GM23338 (cell line): Measurements from ENCODE around the gene SLC26A1. TPM values are rescaled to one million over a fixed set of nuclear protein-coding genes. Genes with fewer than 3 reads are reported as not detected.

Source experiments
- ATAC-seq: fragments of 200-7000 bp; cut with Tn5 transposase; 3 replicates; pipeline ENCODE4 v1.9.1; 2020
- DNase-seq: peaks from one replicate; pipeline ENCODE4 v3.0.0-alpha.2; 2015; ENCODE audit warnings: low spot score
- H2AFZ ChIP-seq: fragments of 200-600 bp; sonication (generic); 2 replicates; pipeline ENCODE4 v1.8.0; 2016; ENCODE audit warnings: antibody characterized with exemption, mild to moderate bottlenecking, moderate library complexity
- H3F3A ChIP-seq: fragments of 200-600 bp; sonication (generic); replicated peaks from 2 replicates; pipeline ENCODE4 v1.8.0; 2017; ENCODE audit warnings: antibody characterized with exemption, mixed run types, low read depth
- H3K27ac ChIP-seq: fragments of 200-600 bp; sonication (generic); 2 replicates; pipeline ENCODE4 v1.6.1; 2016; ENCODE audit warnings: low read depth
- H3K27me3 ChIP-seq: fragments of 200-600 bp; sonication (generic); 2 replicates; pipeline ENCODE4 v1.8.0; 2016; ENCODE audit warnings: mild to moderate bottlenecking, mixed run types, moderate library complexity; ENCODE audit not compliant: insufficient read depth
- H3K36me3 ChIP-seq: fragments of 200-600 bp; sonication (generic); 2 replicates; pipeline ENCODE4 v1.8.0; 2016; ENCODE audit warnings: mild to moderate bottlenecking; ENCODE audit not compliant: insufficient read depth
- H3K4me1 ChIP-seq: fragments of 200-600 bp; sonication (generic); 2 replicates; pipeline ENCODE4 v1.8.0; 2016; ENCODE audit warnings: mild to moderate bottlenecking, moderate library complexity; ENCODE audit not compliant: insufficient read depth
- H3K4me2 ChIP-seq: fragments of 200-600 bp; sonication (generic); 2 replicates; pipeline ENCODE4 v1.7.1; 2017; ENCODE audit warnings: mixed run types
- H3K4me3 ChIP-seq: fragments of 200-600 bp; sonication (generic); 2 replicates; pipeline ENCODE4 v1.6.1; 2016; ENCODE audit warnings: mixed run types
- H3K79me2 ChIP-seq: fragments of 200-600 bp; sonication (generic); replicated peaks from 2 replicates; pipeline ENCODE4 v1.8.0; 2017; ENCODE audit warnings: mild to moderate bottlenecking; ENCODE audit not compliant: insufficient read depth
- H3K9me2 ChIP-seq: fragments of 200-600 bp; sonication (generic); 2 replicates; pipeline ENCODE4 v1.8.0; 2017; ENCODE audit not compliant: insufficient read depth
- H4K20me1 ChIP-seq: fragments of 200-600 bp; sonication (generic); replicated peaks from 2 replicates; pipeline ENCODE4 v1.8.0; 2017; ENCODE audit warnings: mild to moderate bottlenecking; ENCODE audit not compliant: insufficient read depth
- H3K27ac Mint-ChIP-seq: 2 replicates; pipeline ENCODE4 v1.8.0; 2020; ENCODE audit warnings: inconsistent platforms, mild to moderate bottlenecking, moderate library complexity, mixed read lengths
- H3K27me3 Mint-ChIP-seq: 3 replicates; pipeline ENCODE4 v1.8.0; 2022; ENCODE audit warnings: low read depth, mild to moderate bottlenecking, moderate library complexity, mixed read lengths, inconsistent platforms; ENCODE audit not compliant: insufficient read depth, poor library complexity
- H3K36me3 Mint-ChIP-seq: 3 replicates; pipeline ENCODE4 v1.8.0; 2021; ENCODE audit warnings: low read depth, mild to moderate bottlenecking, inconsistent platforms, moderate library complexity, mixed read lengths
- H3K4me1 Mint-ChIP-seq: 3 replicates; pipeline ENCODE4 v1.8.0; 2020; ENCODE audit warnings: mild to moderate bottlenecking, inconsistent platforms, mixed read lengths
- H3K4me3 Mint-ChIP-seq: 3 replicates; pipeline ENCODE4 v1.8.0; 2021; ENCODE audit warnings: moderate library complexity, mild to moderate bottlenecking, inconsistent platforms, mixed read lengths
- H3K9me3 Mint-ChIP-seq: 3 replicates; pipeline ENCODE4 v1.8.0; 2020; ENCODE audit warnings: moderate library complexity, mild to moderate bottlenecking, inconsistent platforms, mixed read lengths
- CREB1 ChIP-seq: fragments of 250-450 bp; sonication (Bioruptor Pico); IDR thresholded peaks from 2 replicates; pipeline ENCODE4 v1.5.0; 2020; ENCODE audit warnings: low read depth, mild to moderate bottlenecking, moderate library complexity
- CTCF ChIP-seq, 2 experiments: fragments of 200-600 bp in 1 of 2; sonication (generic) in 1 of 2; conservative IDR thresholded peaks; 2 replicates each; pipeline versions ENCODE4 v1.5.1 to v1.6.1; 2016 to 2017; ENCODE audit warnings: antibody characterized with exemption in 2 of 2, low read depth in 2 of 2, mild to moderate bottlenecking in 2 of 2, moderate library complexity in 1 of 2
- ETS1 ChIP-seq: IDR thresholded peaks from 2 replicates; pipeline ENCODE4 v1.6.1; 2016; ENCODE audit warnings: antibody characterized with exemption
- EZH2phosphoT487 ChIP-seq: fragments of 200-600 bp; sonication (generic); IDR thresholded peaks from one replicate; pipeline ENCODE4 v1.8.1; 2018; ENCODE audit warnings: antibody characterized with exemption; ENCODE audit not compliant: unreplicated experiment
- JUNB ChIP-seq: IDR thresholded peaks from one replicate; pipeline ENCODE4 v1.6.1; 2016; ENCODE audit warnings: antibody characterized with exemption; ENCODE audit not compliant: unreplicated experiment
- POLR2AphosphoS5 ChIP-seq: IDR thresholded peaks from 2 replicates; pipeline ENCODE4 v1.6.1; 2016; ENCODE audit warnings: antibody characterized with exemption, low read depth
- REST ChIP-seq: IDR thresholded peaks from one replicate; pipeline ENCODE4 v1.6.1; 2018; ENCODE audit warnings: antibody characterized with exemption; ENCODE audit not compliant: unreplicated experiment
- STAT1 ChIP-seq: IDR thresholded peaks from one replicate; pipeline ENCODE4 v1.6.1; 2016; ENCODE audit warnings: antibody characterized with exemption; ENCODE audit not compliant: unreplicated experiment
- ZNF114 ChIP-seq: fragments of 250-450 bp; sonication (Bioruptor Pico); IDR thresholded peaks from 2 replicates; pipeline ENCODE4 v1.5.0; 2020; ENCODE audit warnings: mild to moderate bottlenecking, moderate library complexity
- ZNF331 ChIP-seq: fragments of 250-450 bp; sonication (Bioruptor Pico); IDR thresholded peaks from 2 replicates; pipeline ENCODE4 v1.5.0; 2020; ENCODE audit warnings: low read depth, mild to moderate bottlenecking, moderate library complexity
- polyA plus RNA-seq: library from polyadenylated mRNA; unstranded; fragments of >200 nt; fragmentation: Nextera tagmentation; extraction: Ambion mirVana; gene quantifications from 2 replicates; pipeline ENCODE4 v1.2.1, GENCODE V29; 2016
- total RNA-seq: library from RNA; depleted of rRNA; stranded (reverse); fragments of >200 nt; shearing (Covaris generic); gene quantifications from 2 replicates; pipeline ENCODE4 v1.2.3, GENCODE V29; 2014

The SLC26A1 gene
- total and polyA plus RNA-seq, 2 experiments from 2014 or later = 0.10 to 0.27 TPM

GRCh38 chr4:1019320-1019719 is 26.1 kb upstream of the SLC26A1 start:
- no peak overlapping the region for H2AFZ ChIP-seq
- DNase-seq = no peak

More at GRCh38 chr4:1019320-1019719, 26.1 kb upstream of the SLC26A1 start:
- no peaks in the 10 kb centered on the region for H3K79me2 ChIP-seq
- H3K9me2 ChIP-seq = no peaks in the 10 kb centered on the region
- no peaks in the 10 kb centered on the region for H3K27me3 Mint-ChIP-seq
- H4K20me1 ChIP-seq = peaks cover under 1% of the 10 kb centered on the region; the same call in 1 of the 2 replicates
- H3K36me3 Mint-ChIP-seq = no peaks in the 10 kb centered on the region
- H3K4me1 Mint-ChIP-seq = no peaks in the 10 kb centered on the region; the same call in 1 of the 3 replicates
- no peaks in the 10 kb centered on the region for H3F3A ChIP-seq
- H3K27ac Mint-ChIP-seq = no peak overlapping the region; the same call in 1 of the 2 replicates
- H3K4me2 ChIP-seq = no peak overlapping the region
- H3K27me3 ChIP-seq = no peaks in the 10 kb centered on the region
- TF ChIP-seq POLR2AphosphoS5 (no peak), JUNB (no peak), CTCF (conservative IDR thresholded peaks at IDR 0.05; ENCODE audit: low read depth in 2 of 2) (no peak), CREB1 (CRISPR knock-in tag) (no peak), ETS1 (no peak), EZH2phosphoT487 (no peak), STAT1 (no peak), ZNF331 (CRISPR knock-in tag) (no peak), REST (no peak), ZNF114 (CRISPR knock-in tag) (no peak)
- H3K27ac ChIP-seq = no peak overlapping the region
- H3K9me3 Mint-ChIP-seq = no peaks in the 10 kb centered on the region
- no peak overlapping the region for H3K4me3 ChIP-seq
- ATAC-seq = no peak
- H3K36me3 ChIP-seq = no peaks in the 10 kb centered on the region
- no peaks in the 10 kb centered on the region for H3K4me1 ChIP-seq
- H3K4me3 Mint-ChIP-seq = no peak overlapping the region
